HEK293 (cell line): ENCODE measurements around the gene ZNF473.
"Not testable (repeated sequence)": the region's sequence is repeated elsewhere in the genome, so short reads cannot be mapped to it uniquely, and the experiment has no call there.

ENCODE experiments used
- ATF2 ChIP-seq: fragments of 450-650 bp; formaldehyde crosslinking; IDR thresholded peaks from 2 replicates; pipeline ENCODE4 v1.5.1; 2016; ENCODE audit warnings: missing biosample characterization, missing genetic modification characterization, low read depth
- CTCF ChIP-seq: fragments of 450-650 bp; formaldehyde crosslinking; IDR thresholded peaks from 2 replicates; pipeline ENCODE4 v1.5.1; 2016; ENCODE audit warnings: missing biosample characterization, missing genetic modification characterization
- TRIM28 ChIP-seq: IDR thresholded peaks from 2 replicates; pipeline ENCODE4 v1.6.1; 2011; ENCODE audit warnings: low read length, control low read depth, borderline replicate concordance
- ZNF114 ChIP-seq: fragments of 450-650 bp; formaldehyde crosslinking; IDR thresholded peaks from 2 replicates; pipeline ENCODE4 v1.5.0; 2017; ENCODE audit warnings: missing biosample characterization, missing genetic modification characterization
- ZNF121 ChIP-seq: fragments of 450-650 bp; formaldehyde crosslinking; IDR thresholded peaks from 2 replicates; pipeline ENCODE4 v1.5.1; 2016; ENCODE audit warnings: missing biosample characterization, missing genetic modification characterization
- ZNF175 ChIP-seq: fragments of 450-650 bp; formaldehyde crosslinking; IDR thresholded peaks from 2 replicates; pipeline ENCODE4 v1.5.1; 2016; ENCODE audit warnings: missing biosample characterization, missing genetic modification characterization
- ZNF18 ChIP-seq: fragments of 450-650 bp; formaldehyde crosslinking; IDR thresholded peaks from 2 replicates; pipeline ENCODE4 v1.5.1; 2016; ENCODE audit warnings: missing biosample characterization, missing genetic modification characterization
- ZNF23 ChIP-seq: fragments of 450-650 bp; formaldehyde crosslinking; IDR thresholded peaks from 2 replicates; pipeline ENCODE4 v1.5.1; 2016; ENCODE audit warnings: missing biosample characterization, missing genetic modification characterization, borderline replicate concordance
- ZNF501 ChIP-seq: fragments of 450-650 bp; formaldehyde crosslinking; IDR thresholded peaks from 2 replicates; pipeline ENCODE4 v1.5.1; 2016; ENCODE audit warnings: missing biosample characterization, missing genetic modification characterization
- ZNF747 ChIP-seq: fragments of 450-650 bp; formaldehyde crosslinking; IDR thresholded peaks from 2 replicates; pipeline ENCODE4 v1.5.1; 2016; ENCODE audit warnings: missing biosample characterization, missing genetic modification characterization
- ZNF768 ChIP-seq: fragments of 450-650 bp; formaldehyde crosslinking; IDR thresholded peaks from 2 replicates; pipeline ENCODE4 v1.5.1; 2018; ENCODE audit warnings: missing biosample characterization, mild to moderate bottlenecking, missing genetic modification characterization
- ZNF843 ChIP-seq: fragments of 450-650 bp; formaldehyde crosslinking; IDR thresholded peaks from 2 replicates; pipeline ENCODE4 v1.5.1; 2016; ENCODE audit warnings: missing biosample characterization, missing genetic modification characterization

- not testable (repeated sequence) for TF ChIP-seq ZNF121 (tag by site-specific recombination); CTCF (tag by site-specific recombination); ZNF501 (tag by site-specific recombination); ZNF747; ZNF114 (tag by site-specific recombination); ATF2 (tag by site-specific recombination); ZNF768; ZNF175 (tag by site-specific recombination); ZNF18 (tag by site-specific recombination); ZNF843 (tag by site-specific recombination); ZNF23 (tag by site-specific recombination); TRIM28
Measured at GRCh38 chr19:50092597-50092996, 66.8 kb downstream of the ZNF473 start.
